Stimulated activated CD4-positive, alpha-beta T cell treated with anti-CD3 and anti-CD28 coated beads, Interleukin-2, amount 100 ng/mL, for 4 hours (primary cell): Measurements from ENCODE around the gene COLEC12.

ENCODE experiments used
- DNase-seq: peaks from one replicate; pipeline ENCODE4 v3.0.0-alpha.2; 2020; ENCODE audit warnings: low read depth

The COLEC12 gene

GRCh38 chr18:273525-273924, 227.0 kb downstream of the COLEC12 start:
- no peak for DNase-seq

GRCh38 chr18:272650-273049, 227.9 kb downstream of the COLEC12 start:
- no peak for DNase-seq

- DNase-seq: no peak
These were observed 230.9 kb downstream of the COLEC12 start for GRCh38 chr18:269480-270095.

GRCh38 chr18:267688-268552, 232.6 kb downstream of the COLEC12 start, which contains the start of gene THOC1:
THOC1 (minus strand) TSS chr18:268047; CDS start chr18:268019, 28 bp downstream.
- peak; percentile 97 for DNase-seq

GRCh38 chr18:267380-267687, 233.2 kb downstream of the COLEC12 start:
- DNase-seq: no peak
